Fibroblast of lung (primary cell): ENCODE measurements around the gene STK11.

ENCODE experiments used
- EZH2 ChIP-seq: IDR thresholded peaks from 2 replicates; pipeline ENCODE4 v1.5.1; 2012; ENCODE audit warnings: low read length, control low read depth, mild to moderate bottlenecking; ENCODE audit errors: missing control alignments
- TF ChIP-seq, protein P1 (sequence below), 2 donors: IDR thresholded peaks in 1 of 2; conservative IDR thresholded peaks in 1 of 2; 1 replicate in 1 of 2; 2 replicates in 1 of 2; pipeline ENCODE4 v1.5.1; 2011 to 2012; ENCODE audit warnings: low read length in 2 of 2, control low read depth in 1 of 2, inconsistent platforms in 1 of 2, low read depth in 1 of 2, mild to moderate bottlenecking in 1 of 2

DNA sequence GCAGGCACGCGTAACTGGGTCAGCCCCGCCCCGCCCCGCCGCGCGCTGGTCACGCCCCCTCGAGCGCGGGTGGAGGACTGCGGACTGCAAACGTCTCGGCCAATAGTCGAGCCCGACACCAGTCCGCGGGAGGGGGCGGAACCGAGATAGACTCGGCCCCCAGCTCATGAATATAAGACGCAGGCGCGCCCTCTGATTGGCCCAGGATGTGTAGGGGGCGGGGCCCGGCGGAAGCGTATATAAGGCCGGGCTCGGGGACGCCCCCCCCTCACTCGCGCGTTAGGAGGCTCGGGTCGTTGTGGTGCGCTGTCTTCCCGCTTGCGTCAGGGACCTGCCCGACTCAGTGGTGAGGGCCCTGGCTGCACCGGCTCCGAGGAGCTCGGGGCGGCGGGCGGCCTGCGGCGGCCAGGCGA is 63.5 kb downstream of the STK11 start, which contains the start of gene CIRBP:
- TF ChIP-seq, protein P1, sequence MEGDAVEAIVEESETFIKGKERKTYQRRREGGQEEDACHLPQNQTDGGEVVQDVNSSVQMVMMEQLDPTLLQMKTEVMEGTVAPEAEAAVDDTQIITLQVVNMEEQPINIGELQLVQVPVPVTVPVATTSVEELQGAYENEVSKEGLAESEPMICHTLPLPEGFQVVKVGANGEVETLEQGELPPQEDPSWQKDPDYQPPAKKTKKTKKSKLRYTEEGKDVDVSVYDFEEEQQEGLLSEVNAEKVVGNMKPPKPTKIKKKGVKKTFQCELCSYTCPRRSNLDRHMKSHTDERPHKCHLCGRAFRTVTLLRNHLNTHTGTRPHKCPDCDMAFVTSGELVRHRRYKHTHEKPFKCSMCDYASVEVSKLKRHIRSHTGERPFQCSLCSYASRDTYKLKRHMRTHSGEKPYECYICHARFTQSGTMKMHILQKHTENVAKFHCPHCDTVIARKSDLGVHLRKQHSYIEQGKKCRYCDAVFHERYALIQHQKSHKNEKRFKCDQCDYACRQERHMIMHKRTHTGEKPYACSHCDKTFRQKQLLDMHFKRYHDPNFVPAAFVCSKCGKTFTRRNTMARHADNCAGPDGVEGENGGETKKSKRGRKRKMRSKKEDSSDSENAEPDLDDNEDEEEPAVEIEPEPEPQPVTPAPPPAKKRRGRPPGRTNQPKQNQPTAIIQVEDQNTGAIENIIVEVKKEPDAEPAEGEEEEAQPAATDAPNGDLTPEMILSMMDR (conservative IDR thresholded peaks at IDR 0.05 in 1 of 2, IDR thresholded peaks at IDR 0.05 in 1 of 2; ENCODE audit: low read depth in 1 of 2, low read length in 2 of 2) = no peak
- TF ChIP-seq EZH2 = no peak
